Left ventricle myocardium superior (tissue), 1 donor: ENCODE data around the gene KCNIP1. TPM values are rescaled to one million over a fixed set of nuclear protein-coding genes. Genes with fewer than 3 reads are reported as not detected.
A peak's percentile ranks its signal among the peaks of the same experiment; 100 is the strongest.

Experiments used
- ATAC-seq: fragments of 200-7000 bp; cut with Tn5 transposase; one replicate; pipeline ENCODE4 v1.9.1; 2020; ENCODE audit warnings: mild to moderate bottlenecking, moderate library complexity
- DNase-seq: peaks from one replicate; pipeline ENCODE4 v3.0.0-alpha.2; 2020
- intact Hi-C: fragments of 100-400 bp; cut with micrococcal nuclease; formaldehyde crosslinking; loops from one replicate; pipeline ENCODE4 v1.11.0; 2022
- total RNA-seq: library from RNA; stranded (reverse); fragmentation: NEBNext Ultra II Directional; extraction: Animal tissue kit (Norgen Biotek cat#: 25700); gene quantifications from one replicate; pipeline ENCODE4 v1.2.1, GENCODE V29; 2021
- donor health status: DM: no; HTN: yes; CAD: no; lungs with severe emphysema.

The KCNIP1 gene
- total RNA-seq, 1 donor from 2014 or later = 0.20 TPM

GRCh38 chr5:170480260-170480659 is 23.6 kb upstream of the KCNIP1 start:
- ATAC-seq (no peak), DNase-seq (no peak)
- intact Hi-C loops = no loop called here

- ATAC-seq (no peak), DNase-seq (no peak)
- intact Hi-C loops = no loop called here
These were observed 22.0 kb upstream of the KCNIP1 start for GRCh38 chr5:170481849-170482248.

- intact Hi-C loops = no loop called here
- DNase-seq (no peak), ATAC-seq (no peak)
These were observed 21.3 kb upstream of the KCNIP1 start for GRCh38 chr5:170482511-170482910.

GRCh38 chr5:170483701-170484458 is 19.9 kb upstream of the KCNIP1 start:
- ATAC-seq (no peak), DNase-seq (no peak)
- intact Hi-C loops = no loop called here

GRCh38 chr5:170484459-170484831 is 19.4 kb upstream of the KCNIP1 start:
- DNase-seq = no peak
- intact Hi-C loops = no loop called here
- no peak for ATAC-seq

GRCh38 chr5:170484847-170485615 is 18.8 kb upstream of the KCNIP1 start:
- intact Hi-C loops = no loop called here
- ATAC-seq (no peak), DNase-seq (no peak)

- intact Hi-C loops = no loop called here
- no peak for ATAC-seq
- DNase-seq = no peak
These were observed 18.3 kb upstream of the KCNIP1 start for GRCh38 chr5:170485616-170485911.

- ATAC-seq = no peak
- intact Hi-C loops = no loop called here
- DNase-seq = no peak
These were observed 17.4 kb upstream of the KCNIP1 start for GRCh38 chr5:170486371-170486770.

- no peak for DNase-seq
- intact Hi-C loops = no loop called here
- no peak for ATAC-seq
These were observed 15.2 kb upstream of the KCNIP1 start for GRCh38 chr5:170488570-170488969.

GRCh38 chr5:170489199-170489598 is 14.6 kb upstream of the KCNIP1 start:
- DNase-seq = no peak
- ATAC-seq = no peak
- intact Hi-C loops = no loop called here

- intact Hi-C loops = no loop called here
- no peak for DNase-seq
- no peak for ATAC-seq
These were observed 13.4 kb upstream of the KCNIP1 start for GRCh38 chr5:170490381-170490780.

GRCh38 chr5:170491479-170491878 is 12.3 kb upstream of the KCNIP1 start:
- intact Hi-C loops = no loop called here
- DNase-seq (no peak), ATAC-seq (peak; percentile 73)

GRCh38 chr5:170493028-170493820 is 10.6 kb upstream of the KCNIP1 start:
- intact Hi-C loops = no loop called here
- ATAC-seq (no peak), DNase-seq (no peak)

GRCh38 chr5:170494041-170494440 is 9.8 kb upstream of the KCNIP1 start:
- DNase-seq (no peak), ATAC-seq (no peak)
- intact Hi-C loops = no loop called here

GRCh38 chr5:170495825-170496661 is 7.8 kb upstream of the KCNIP1 start:
- intact Hi-C loops = no loop called here

GRCh38 chr5:170496662-170497028 is 7.2 kb upstream of the KCNIP1 start:
- no peak for DNase-seq
- no peak for ATAC-seq
- intact Hi-C loops = no loop called here

More at GRCh38 chr5:170495825-170496661, 7.8 kb upstream of the KCNIP1 start:
- ATAC-seq = no peak
- no peak for DNase-seq

- no peak for DNase-seq
- ATAC-seq = no peak
These were observed 6.3 kb upstream of the KCNIP1 start for GRCh38 chr5:170497311-170498038.

GRCh38 chr5:170498811-170499351 is 4.9 kb upstream of the KCNIP1 start:
- intact Hi-C loops = no loop called here
- DNase-seq (no peak), ATAC-seq (no peak)

More at GRCh38 chr5:170497311-170498038, 6.3 kb upstream of the KCNIP1 start:
- intact Hi-C loops = no loop called here
